H9 (cell line): ENCODE measurements around the gene HEBP2. TPM values are rescaled to one million over a fixed set of nuclear protein-coding genes. Genes with fewer than 3 reads are reported as not detected.

Experiments
- DNase-seq: peaks from one replicate; pipeline ENCODE4 v3.0.0-alpha.2; 2017
- H2AFZ ChIP-seq: one replicate; pipeline ENCODE4 v1.6.1; 2013; ENCODE audit warnings: mild to moderate bottlenecking, low read length, control low read depth, moderate library complexity
- H2AK5ac ChIP-seq: 2 replicates; pipeline ENCODE4 v1.6.1; 2013; ENCODE audit warnings: low read length, control low read depth, mixed read lengths; ENCODE audit not compliant: insufficient read length
- H2BK120ac ChIP-seq: one replicate; pipeline ENCODE4 v1.6.1; 2013; ENCODE audit warnings: low read depth, mild to moderate bottlenecking, low read length, control low read depth, inconsistent platforms; ENCODE audit not compliant: poor library complexity, severe bottlenecking
- H2BK12ac ChIP-seq: 2 replicates; pipeline ENCODE4 v1.6.1; 2013; ENCODE audit warnings: low read length, control low read depth, mixed read lengths, low read depth; ENCODE audit not compliant: insufficient read length
- H2BK15ac ChIP-seq: 2 replicates; pipeline ENCODE4 v1.6.1; 2013; ENCODE audit warnings: low read depth, low read length, control low read depth
- H2BK20ac ChIP-seq: one replicate; pipeline ENCODE4 v1.6.1; 2013; ENCODE audit warnings: low read depth, mild to moderate bottlenecking, low read length, control low read depth, inconsistent platforms; ENCODE audit not compliant: poor library complexity, severe bottlenecking
- H2BK5ac ChIP-seq: 2 replicates; pipeline ENCODE4 v1.6.1; 2013; ENCODE audit warnings: low read length, control low read depth, mixed read lengths; ENCODE audit not compliant: insufficient read length
- H3K14ac ChIP-seq: 2 replicates; pipeline ENCODE4 v1.6.1; 2013; ENCODE audit warnings: low read length, control low read depth; ENCODE audit not compliant: insufficient read depth
- H3K18ac ChIP-seq: 2 replicates; pipeline ENCODE4 v1.6.1; 2013; ENCODE audit warnings: low read depth, mild to moderate bottlenecking, mixed read lengths, low read length, control low read depth; ENCODE audit not compliant: insufficient read length
- H3K23ac ChIP-seq: 2 replicates; pipeline ENCODE4 v1.6.1; 2013; ENCODE audit warnings: low read length, control low read depth, mixed read lengths, low read depth; ENCODE audit not compliant: insufficient read length
- H3K23me2 ChIP-seq: 2 replicates; pipeline ENCODE4 v1.6.1; 2013; ENCODE audit warnings: low read depth, mild to moderate bottlenecking, mixed read lengths, low read length, control low read depth; ENCODE audit not compliant: insufficient read length, poor library complexity, severe bottlenecking
- H3K27ac ChIP-seq: 2 replicates; pipeline ENCODE4 v1.5.1; 2013; ENCODE audit warnings: low read length, control low read depth, mixed read lengths, low read depth; ENCODE audit not compliant: insufficient read length
- H3K27me3 ChIP-seq: 2 replicates; pipeline ENCODE4 v1.6.1; 2013; ENCODE audit warnings: low read length, control low read depth, inconsistent platforms; ENCODE audit not compliant: insufficient read depth
- H3K4ac ChIP-seq: 2 replicates; pipeline ENCODE4 v1.6.1; 2013; ENCODE audit warnings: low read depth, mild to moderate bottlenecking, control low read depth, inconsistent platforms, low read length, moderate library complexity
- H3K4me1 ChIP-seq: 2 replicates; pipeline ENCODE4 v1.6.1; 2013; ENCODE audit warnings: low read length, control low read depth, inconsistent platforms; ENCODE audit not compliant: insufficient read depth
- H3K4me2 ChIP-seq: 2 replicates; pipeline ENCODE4 v1.6.1; 2013; ENCODE audit warnings: low read length, control low read depth, mixed read lengths; ENCODE audit not compliant: insufficient read length, insufficient read depth
- H3K56ac ChIP-seq: 2 replicates; pipeline ENCODE4 v1.6.1; 2013; ENCODE audit warnings: low read depth, mild to moderate bottlenecking, mixed read lengths, low read length, control low read depth; ENCODE audit not compliant: insufficient read length
- H3K79me1 ChIP-seq: 2 replicates; pipeline ENCODE4 v1.6.1; 2013; ENCODE audit warnings: low read depth, mild to moderate bottlenecking, moderate library complexity, low read length, control low read depth, inconsistent platforms; ENCODE audit not compliant: insufficient read depth, poor library complexity, severe bottlenecking
- H3K79me2 ChIP-seq: 2 replicates; pipeline ENCODE4 v1.6.1; 2013; ENCODE audit warnings: low read length, control low read depth, inconsistent platforms; ENCODE audit not compliant: insufficient read depth
- H3K9ac ChIP-seq: 2 replicates; pipeline ENCODE4 v1.6.1; 2013; ENCODE audit warnings: low read length, control low read depth, mixed read lengths; ENCODE audit not compliant: insufficient read length; ENCODE audit errors: extremely low read depth
- H3K9me3 ChIP-seq: one replicate; pipeline ENCODE4 v1.6.1; 2013; ENCODE audit warnings: low read depth, low read length, inconsistent platforms; ENCODE audit not compliant: control insufficient read depth
- H3T11ph ChIP-seq: one replicate; pipeline ENCODE4 v1.6.1; 2013; ENCODE audit warnings: mild to moderate bottlenecking, low read length, control low read depth, inconsistent platforms
- H4K20me1 ChIP-seq: one replicate; pipeline ENCODE4 v1.6.1; 2013; ENCODE audit not compliant: control insufficient read depth, insufficient read length, insufficient read depth
- H4K5ac ChIP-seq: 2 replicates; pipeline ENCODE4 v1.6.1; 2013; ENCODE audit warnings: low read depth, mild to moderate bottlenecking, mixed read lengths, low read length, control low read depth; ENCODE audit not compliant: insufficient read length
- H4K8ac ChIP-seq: replicated peaks from 2 replicates; pipeline ENCODE4 v1.6.1; 2013; ENCODE audit warnings: low read length, control low read depth, mixed read lengths, low read depth; ENCODE audit not compliant: insufficient read length
- H4K91ac ChIP-seq: 2 replicates; pipeline ENCODE4 v1.6.1; 2013; ENCODE audit warnings: low read depth, mild to moderate bottlenecking, moderate library complexity, mixed read lengths, low read length, control low read depth; ENCODE audit not compliant: insufficient read length
- H3K27ac Mint-ChIP-seq, 3 experiments: 2 replicates in 2 of 3; 3 replicates in 1 of 3; pipeline ENCODE4 v1.8.0; 2020 to 2021; ENCODE audit warnings: mixed read lengths in 3 of 3, mild to moderate bottlenecking in 1 of 3, moderate library complexity in 1 of 3
- H3K27me3 Mint-ChIP-seq: 2 replicates; pipeline ENCODE4 v1.8.0; 2021; ENCODE audit warnings: low read depth, mild to moderate bottlenecking, moderate library complexity, mixed read lengths
- H3K36me3 Mint-ChIP-seq, 3 experiments: 2 replicates in 2 of 3; 3 replicates in 1 of 3; pipeline ENCODE4 v1.8.0; 2020 to 2021; ENCODE audit warnings: low read depth in 3 of 3, mixed read lengths in 3 of 3; ENCODE audit not compliant: insufficient read depth in 1 of 3
- H3K4me1 Mint-ChIP-seq, 2 experiments: 2 replicates each; pipeline ENCODE4 v1.8.0; 2020; ENCODE audit warnings: mixed read lengths in 2 of 2
- H3K4me3 Mint-ChIP-seq, 2 experiments: 2 replicates in 1 of 2; 3 replicates in 1 of 2; pipeline ENCODE4 v1.8.0; 2020 to 2021; ENCODE audit warnings: mild to moderate bottlenecking in 2 of 2, mixed read lengths in 2 of 2, moderate library complexity in 1 of 2
- H3K9me3 Mint-ChIP-seq, 2 experiments: 2 replicates in 1 of 2; 3 replicates in 1 of 2; pipeline ENCODE4 v1.8.0; 2020; ENCODE audit warnings: mild to moderate bottlenecking in 2 of 2, mixed read lengths in 2 of 2, moderate library complexity in 1 of 2
- CTCF ChIP-seq: fragments of 200-600 bp; sonication (generic); conservative IDR thresholded peaks from 3 replicates; pipeline ENCODE4 v1.8.0; 2021; ENCODE audit warnings: antibody characterized with exemption, mild to moderate bottlenecking
- WGBS: extraction: QIAGEN DNeasy Blood & Tissue Kit; methylation state at CpG from one replicate; pipeline ENCODE4 v1.1.7; 2013; ENCODE audit warnings: missing lambda C conversion rate, low lambda C conversion rate, mixed read lengths; ENCODE audit not compliant: insufficient read length; ENCODE audit errors: extremely low coverage; 5-methylcytosine and 5-hydroxymethylcytosine counted together
- total RNA-seq: library from RNA; stranded (reverse); gene quantifications from 2 replicates; pipeline ENCODE4 v1.2.1, GENCODE V29; 2021

HEBP2 gene
- total RNA-seq, 1 experiment from 2014 or later: 57.8 TPM

GRCh38 chr6:138370631-138371451 lies 33.2 kb upstream of the HEBP2 start:
- Mint-ChIP-seq H3K9me3 (peaks cover 5 to 11% of the 10 kb centered on the region in 2 experiments), H3K36me3 (peaks cover 2 to 6% (median 2%) of the 10 kb centered on the region in 3 experiments; a peak in 5 of 7 replicates), H3K27me3 (no peaks in the 10 kb centered on the region), H3K4me1 (peaks cover 9 to 11% of the 10 kb centered on the region in 2 experiments), H3K27ac (no peak overlapping the region), H3K4me3 (no peak overlapping the region)
- no peak for TF ChIP-seq CTCF
- no peak overlapping the region for H4K91ac ChIP-seq
- no peaks in the 10 kb centered on the region for H3K79me2 ChIP-seq
- no peak overlapping the region for H3T11ph ChIP-seq
- H4K20me1 ChIP-seq: no peaks in the 10 kb centered on the region
- no CpG with 5 or more reads among the region's 9 CpGs for WGBS
- no peak overlapping the region for H3K27ac ChIP-seq
- DNase-seq: no peak
- no peaks in the 10 kb centered on the region for H3K23me2 ChIP-seq
- no peak overlapping the region for H3K4ac ChIP-seq
- no peak overlapping the region for H3K14ac ChIP-seq
- no peaks in the 10 kb centered on the region for H3K9me3 ChIP-seq
- H3K27me3 ChIP-seq: no peaks in the 10 kb centered on the region
- no peak overlapping the region for H3K56ac ChIP-seq
- H2AK5ac ChIP-seq: no peak overlapping the region
- H4K8ac ChIP-seq: no peak overlapping the region
- H3K79me1 ChIP-seq: no peaks in the 10 kb centered on the region
- no peak overlapping the region for H2BK15ac ChIP-seq
- no peak overlapping the region for H3K18ac ChIP-seq
- H4K5ac ChIP-seq: no peak overlapping the region
- no peak overlapping the region for H2BK20ac ChIP-seq
- H2AFZ ChIP-seq: no peak overlapping the region
- H3K4me1 ChIP-seq: no peaks in the 10 kb centered on the region
- no peak overlapping the region for H2BK120ac ChIP-seq
- H3K4me2 ChIP-seq: no peak overlapping the region
- no peak overlapping the region for H3K9ac ChIP-seq
- H3K23ac ChIP-seq: no peak overlapping the region
- H2BK12ac ChIP-seq: no peak overlapping the region
- no peak overlapping the region for H2BK5ac ChIP-seq
